Measurements from ENCODE around the gene SPRYD4. TPM values are rescaled to one million over a fixed set of nuclear protein-coding genes. Genes with fewer than 3 reads are reported as not detected.
"Not testable (repeated sequence)": the region's sequence is repeated elsewhere in the genome, so short reads cannot be mapped to it uniquely, and the experiment has no call there.

Gene SPRYD4
- total RNA-seq, 1 experiment from 2014 or later, result 4.2 TPM

- H3K9me3 Mint-ChIP-seq, result peaks cover 15% of the 10 kb centered on the region
- H3K27ac Mint-ChIP-seq, result peak overlapping the region; percentile 54
- peaks cover 14% of the 10 kb centered on the region for H3K4me1 Mint-ChIP-seq
- POLR2A ChIA-PET, result no interaction called here
- TF ChIP-seq FOXK1 (CRISPR knock-in tag; IDR thresholded peaks at IDR 0.05) (no peak), PRRX2 (CRISPR knock-in tag; IDR thresholded peaks at IDR 0.05) (no peak), RORB (CRISPR knock-in tag; IDR thresholded peaks at IDR 0.05) (no peak), EMX1 (CRISPR knock-in tag; IDR thresholded peaks at IDR 0.05) (no peak), ZNF416 (CRISPR knock-in tag; IDR thresholded peaks at IDR 0.05) (no peak)
- TF ChIP-seq, protein P1, sequence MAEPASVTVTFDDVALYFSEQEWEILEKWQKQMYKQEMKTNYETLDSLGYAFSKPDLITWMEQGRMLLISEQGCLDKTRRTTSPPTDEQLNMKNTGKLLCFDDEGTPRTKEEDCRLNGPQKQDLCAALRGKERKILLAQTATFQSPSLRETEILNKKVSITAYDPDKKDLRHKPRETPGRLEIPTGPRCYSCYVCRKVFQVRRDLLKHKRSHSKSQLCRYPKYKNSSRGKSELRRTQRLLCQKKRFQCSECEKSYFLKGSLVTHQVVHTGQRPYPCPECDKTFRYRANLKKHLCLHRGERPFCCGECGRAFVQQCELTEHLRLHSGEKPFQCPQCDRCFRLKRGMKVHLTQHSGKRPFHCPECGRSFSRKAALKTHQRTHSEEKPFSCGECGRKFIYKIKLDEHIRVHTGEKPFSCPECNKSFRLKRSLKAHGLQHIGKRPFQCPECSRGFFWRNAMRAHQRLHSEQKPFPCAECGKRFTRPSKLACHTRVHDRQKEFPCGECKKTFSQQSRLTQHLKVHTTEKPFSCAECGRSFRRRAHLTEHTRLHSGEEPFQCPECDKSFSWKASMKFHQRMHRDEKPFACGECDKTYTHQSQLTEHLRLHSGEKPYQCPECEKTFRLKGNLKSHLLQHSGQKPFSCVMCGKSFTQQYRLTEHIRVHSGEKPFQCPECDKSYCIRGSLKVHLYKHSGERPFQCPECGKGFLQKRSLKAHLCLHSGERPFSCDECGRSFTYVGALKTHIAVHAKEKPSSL (CRISPR knock-in tag; conservative IDR thresholded peaks at IDR 0.05), result no peak
- CTCF ChIA-PET, result interaction anchor here (1.6 to 2.7 kb wide), 2 partner anchors 26 to 78 kb away, joined by 5 to 20 read pairs; partner anchors contain the start of gene STAT2
- H3K27me3 Mint-ChIP-seq (ENCODE audit: low read depth), result no peaks in the 10 kb centered on the region
- H3K4me3 Mint-ChIP-seq, result no peak overlapping the region
- ATAC-seq, result no peak
- peaks cover 28% of the 10 kb centered on the region for H3K36me3 Mint-ChIP-seq
- no peak for DNase-seq (ENCODE audit: low spot score)
Observed at GRCh38 chr12:56437430-56438176, 30.8 kb upstream of the SPRYD4 start.

DNA sequence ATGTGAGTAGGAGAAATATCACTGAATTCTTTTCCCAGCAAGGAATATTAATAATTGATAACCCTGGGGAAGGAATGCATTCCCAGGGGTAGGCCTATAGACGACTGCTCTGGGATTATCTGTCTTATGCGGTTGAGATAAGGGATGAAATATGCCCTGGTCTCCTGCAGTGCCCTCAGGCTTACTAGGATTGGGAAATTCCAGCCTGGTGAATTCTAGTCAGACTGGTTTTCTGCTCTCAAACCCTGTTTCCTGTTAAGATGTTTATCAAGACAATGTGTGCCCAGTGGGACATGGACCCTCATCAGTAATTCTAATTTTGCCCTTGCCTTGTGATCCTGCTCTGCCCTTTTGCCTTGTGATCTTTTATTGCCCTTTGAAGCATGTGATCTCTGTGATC lies 25.2 kb upstream of the SPRYD4 start:
- H3K4me3 Mint-ChIP-seq; ATAC-seq; CTCF ChIA-PET; H3K27me3 Mint-ChIP-seq (ENCODE audit: low read depth); DNase-seq (ENCODE audit: low spot score): not testable (repeated sequence)
- POLR2A ChIA-PET, result interaction anchor here (0.7 kb wide), 1 partner anchor 399 kb away, joined by 3 read pairs; no protein-coding TSS in a partner anchor
- peaks cover 63% of the 10 kb centered on the region for H3K36me3 Mint-ChIP-seq
- peak overlapping the region; percentile 44; the same call in 1 of the 2 replicates for H3K27ac Mint-ChIP-seq
- H3K4me1 Mint-ChIP-seq, result peaks cover 26% of the 10 kb centered on the region
- TF ChIP-seq FOXP4 (CRISPR knock-in tag; IDR thresholded peaks at IDR 0.05), result peak; percentile 65; the same call in 1 of the 2 replicates
- peak; percentile 29; the same call in 1 of the 2 replicates for TF ChIP-seq TEAD1 (CRISPR knock-in tag; IDR thresholded peaks at IDR 0.05)
- peaks cover 45% of the 10 kb centered on the region for H3K9me3 Mint-ChIP-seq

- peak within 1 kb of the TSS; percentile 97 for H3K27ac Mint-ChIP-seq
- peaks cover 25% of the 10 kb centered on the region for H3K36me3 Mint-ChIP-seq
- ChIA-PET POLR2A (interaction anchor here (0.6 to 3.1 kb wide), 10 partner anchors 11 to 321 kb away, joined by 3 to 19 read pairs (median 4); partner anchors contain the start of genes CNPY2, COQ10A, ESYT1 and IL23A), CTCF (interaction anchor here (0.7 to 3.5 kb wide), 9 partner anchors 10 to 260 kb away, joined by 3 to 35 read pairs (median 9); partner anchors contain the start of genes CNPY2, GLS2, SMARCC2 and STAT2)
- DNase-seq (ENCODE audit: low spot score) (peak; percentile 88), ATAC-seq (peak; percentile 92)
- peaks cover 5% of the 10 kb centered on the region for H3K27me3 Mint-ChIP-seq (ENCODE audit: low read depth)
- peaks cover 17% of the 10 kb centered on the region for H3K9me3 Mint-ChIP-seq
- peak within 1 kb of the TSS; percentile 82 for H3K4me3 Mint-ChIP-seq
- peaks cover 41% of the 10 kb centered on the region for H3K4me1 Mint-ChIP-seq
- TF ChIP-seq, protein P2, sequence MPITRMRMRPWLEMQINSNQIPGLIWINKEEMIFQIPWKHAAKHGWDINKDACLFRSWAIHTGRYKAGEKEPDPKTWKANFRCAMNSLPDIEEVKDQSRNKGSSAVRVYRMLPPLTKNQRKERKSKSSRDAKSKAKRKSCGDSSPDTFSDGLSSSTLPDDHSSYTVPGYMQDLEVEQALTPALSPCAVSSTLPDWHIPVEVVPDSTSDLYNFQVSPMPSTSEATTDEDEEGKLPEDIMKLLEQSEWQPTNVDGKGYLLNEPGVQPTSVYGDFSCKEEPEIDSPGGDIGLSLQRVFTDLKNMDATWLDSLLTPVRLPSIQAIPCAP (CRISPR knock-in tag; IDR thresholded peaks at IDR 0.05), result no peak
- peak; percentile 66; the same call in 1 of the 2 replicates for TF ChIP-seq ZNF281 (CRISPR knock-in tag; IDR thresholded peaks at IDR 0.05)
- 0 out of 2 replicates have a peak, but pooled peaks have one; percentile 25 for TF ChIP-seq RELA (CRISPR knock-in tag; IDR thresholded peaks at IDR 0.05; ENCODE audit: borderline replicate concordance)
- peak; percentile 90 for TF ChIP-seq MAX (CRISPR knock-in tag; IDR thresholded peaks at IDR 0.05)
- no peak for TF ChIP-seq EMX1 (CRISPR knock-in tag; IDR thresholded peaks at IDR 0.05)
- no peak for TF ChIP-seq ATF1 (CRISPR knock-in tag; IDR thresholded peaks at IDR 0.05)
- TF ChIP-seq FOXP4 (CRISPR knock-in tag; IDR thresholded peaks at IDR 0.05), result peak; percentile 69; the same call in 1 of the 2 replicates
- no peak for TF ChIP-seq HMGA2 (CRISPR knock-in tag; IDR thresholded peaks at IDR 0.05)
- peak; percentile 54; the same call in 1 of the 2 replicates for TF ChIP-seq SP1 (CRISPR knock-in tag; conservative IDR thresholded peaks at IDR 0.05)
- no peak for TF ChIP-seq ZNF671 (CRISPR knock-in tag; IDR thresholded peaks at IDR 0.05)
- 0 out of 2 replicates have a peak, but pooled peaks have one; percentile 54 for TF ChIP-seq NFE2L1 (CRISPR knock-in tag; IDR thresholded peaks at IDR 0.05)
- no peak for TF ChIP-seq NFYB (CRISPR knock-in tag; conservative IDR thresholded peaks at IDR 0.05; ENCODE audit: low read depth)
- no peak for TF ChIP-seq ZNF232 (CRISPR knock-in tag; IDR thresholded peaks at IDR 0.05)
- TF ChIP-seq TEAD1 (CRISPR knock-in tag; IDR thresholded peaks at IDR 0.05), result 0 out of 2 replicates have a peak, but pooled peaks have one; percentile 59
Observed at GRCh38 chr12:56448860-56449621, 19.3 kb upstream of the SPRYD4 start, which contains the start of gene TIMELESS. TSS of gene TIMELESS (minus strand) at chr12:56449426. CDS start at chr12:56434170, 15,256 bp downstream.
